HL-60 (cell line): ENCODE measurements around the gene ARHGEF11.

Experiments used
- DNase-seq, 2 experiments: peaks; one replicate each; pipeline ENCODE4 v3.0.0-alpha.2; 2010 to 2020; ENCODE audit warnings: low read depth in 1 of 2, low spot score in 1 of 2
- H3K27ac ChIP-seq: fragments of 250-450 bp; sonication (Bioruptor Pico); replicated peaks from 2 replicates; pipeline ENCODE4 v1.5.1; 2020; ENCODE audit warnings: mild to moderate bottlenecking, moderate library complexity
- H3K27me3 ChIP-seq: fragments of 250-450 bp; sonication (Bioruptor Pico); 2 replicates; pipeline ENCODE4 v1.5.1; 2021; ENCODE audit warnings: mild to moderate bottlenecking, moderate library complexity; ENCODE audit not compliant: insufficient read depth, poor library complexity, severe bottlenecking
- H3K4me3 ChIP-seq: replicated peaks from 2 replicates; pipeline ENCODE4 v1.5.1; 2011; ENCODE audit warnings: mild to moderate bottlenecking, control low read depth, low read length; ENCODE audit not compliant: insufficient read depth
- CTCF ChIP-seq: IDR thresholded peaks from one replicate; pipeline ENCODE4 v1.5.1; 2011; ENCODE audit warnings: low read length, control low read depth, inconsistent platforms; ENCODE audit not compliant: insufficient read depth
- GABPA ChIP-seq: IDR thresholded peaks from 2 replicates; pipeline ENCODE4 v1.6.1; 2012; ENCODE audit warnings: low read depth
- POLR2AphosphoS5 ChIP-seq: IDR thresholded peaks from 2 replicates; pipeline ENCODE4 v1.6.1; 2012; ENCODE audit warnings: low read depth
- REST ChIP-seq: IDR thresholded peaks from 2 replicates; pipeline ENCODE4 v1.6.1; 2012; ENCODE audit warnings: low read depth; ENCODE audit not compliant: insufficient replicate concordance
- SPI1 ChIP-seq: IDR thresholded peaks from 2 replicates; pipeline ENCODE4 v1.6.1; 2012; ENCODE audit warnings: low read depth, mild to moderate bottlenecking, borderline replicate concordance

ARHGEF11 gene

GRCh38 chr1:156912861-156913808 lies 132.4 kb downstream of the ARHGEF11 start:
- Histone ChIP-seq H3K4me3 (no peak overlapping the region), H3K27me3 (no peaks in the 10 kb centered on the region), H3K27ac (no peak overlapping the region)
- no peak for DNase-seq
- no peak for TF ChIP-seq POLR2AphosphoS5
- no peak for TF ChIP-seq GABPA
- TF ChIP-seq REST = no peak
- no peak for TF ChIP-seq CTCF
- TF ChIP-seq SPI1 = no peak

- H3K27ac ChIP-seq = no peak overlapping the region
- H3K27me3 ChIP-seq = no peaks in the 10 kb centered on the region
- H3K4me3 ChIP-seq = no peak overlapping the region
- TF ChIP-seq REST (no peak), CTCF (no peak), GABPA (no peak), SPI1 (no peak), POLR2AphosphoS5 (no peak)
- DNase-seq = no peak
These were observed 133.2 kb downstream of the ARHGEF11 start for GRCh38 chr1:156912310-156912709.

GRCh38 chr1:156911577-156912298 lies 133.8 kb downstream of the ARHGEF11 start:
- DNase-seq = peak in 1 of 2 experiments; percentile 28

More at GRCh38 chr1:156911577-156912298, 133.8 kb downstream of the ARHGEF11 start:
- Histone ChIP-seq H3K27me3 (no peaks in the 10 kb centered on the region), H3K4me3 (no peak overlapping the region), H3K27ac (no peak overlapping the region)
- no peak for TF ChIP-seq GABPA
- TF ChIP-seq CTCF = no peak
- no peak for TF ChIP-seq POLR2AphosphoS5
- TF ChIP-seq REST = no peak
- TF ChIP-seq SPI1 = peak; percentile 75; the same call in 1 of the 2 replicates
